Measurements from ENCODE around the gene TMEM263. TPM values are rescaled to one million over a fixed set of nuclear protein-coding genes. Genes with fewer than 3 reads are reported as not detected.
A peak's percentile ranks its signal among the peaks of the same experiment; 100 is the strongest.

Gene TMEM263
- total RNA-seq, 3 donors from 2014 or later: 28.8 to 44.2 (median 37.0) TPM

GRCh38 chr12:106980944-106981343 lies 25.2 kb downstream of the TMEM263 start:
- TF ChIP-seq POLR2AphosphoS5 (IDR thresholded peaks at IDR 0.05) (no peak), CTCF (IDR thresholded peaks at IDR 0.05) (no peak), POLR2A (IDR thresholded peaks at IDR 0.05) (no peak)
- no peaks in the 10 kb centered on the region for H3K27me3 ChIP-seq
- intact Hi-C loops (cut with DNase I; ENCODE audit: low total_unique reads): loop anchor here (5.0 to 10.0 kb wide), 2 partner anchors 114 to 1641 kb away; partner anchors contain the start of gene CRY1
- H3K36me3 ChIP-seq: no peaks in the 10 kb centered on the region
- H3K9me3 ChIP-seq: no peaks in the 10 kb centered on the region
- no peak for DNase-seq (ENCODE audit: low spot score in 2 of 2)
- H3K4me3 ChIP-seq: no peak overlapping the region
- H3K27ac ChIP-seq: peak overlapping the region; percentile 57 to 73
- H3K4me1 ChIP-seq: peaks cover 5% of the 10 kb centered on the region in 2 donors

GRCh38 chr12:106981788-106982187 lies 26.1 kb downstream of the TMEM263 start:
- no peak for TF ChIP-seq CTCF (IDR thresholded peaks at IDR 0.05)
- TF ChIP-seq POLR2AphosphoS5 (IDR thresholded peaks at IDR 0.05): peak in 1 of 3 donors; percentile 56
- Histone ChIP-seq H3K4me3 (no peak overlapping the region), H3K9me3 (no peaks in the 10 kb centered on the region), H3K27ac (peak overlapping the region; percentile 57 to 73), H3K27me3 (no peaks in the 10 kb centered on the region), H3K36me3 (no peaks in the 10 kb centered on the region), H3K4me1 (peaks cover 5 to 10% of the 10 kb centered on the region in 2 donors)
- no peak for DNase-seq (ENCODE audit: low spot score in 2 of 2)
- intact Hi-C loops (cut with DNase I; ENCODE audit: low total_unique reads): loop anchor here (5.0 to 10.0 kb wide), 2 partner anchors 113 to 1641 kb away; partner anchors contain the start of gene CRY1

DNA sequence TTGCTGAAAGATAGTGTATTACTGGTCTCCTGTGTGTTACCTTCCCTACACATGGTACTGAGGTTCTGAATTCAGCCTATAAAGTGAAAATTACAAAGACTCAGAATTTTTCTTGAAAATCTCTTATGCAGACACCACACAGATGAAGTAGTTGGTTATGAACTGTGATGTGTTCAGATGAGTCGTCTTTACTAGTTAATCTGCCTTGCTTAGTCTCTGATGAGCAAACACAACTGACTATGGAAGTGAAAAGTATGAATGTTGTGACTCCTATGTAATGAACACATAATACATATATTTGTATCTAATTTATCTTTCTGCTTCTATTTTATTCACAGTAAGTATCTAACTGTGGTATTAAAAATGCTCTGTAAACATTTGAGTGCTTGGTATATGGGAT lies 26.5 kb downstream of the TMEM263 start:
- H3K9me3 ChIP-seq: no peaks in the 10 kb centered on the region
- intact Hi-C loops (cut with DNase I; ENCODE audit: low total_unique reads): loop anchor here (5.0 to 10.0 kb wide), 2 partner anchors 113 to 1640 kb away; partner anchors contain the start of gene CRY1
- H3K27me3 ChIP-seq: no peaks in the 10 kb centered on the region
- H3K36me3 ChIP-seq: no peaks in the 10 kb centered on the region
- TF ChIP-seq POLR2AphosphoS5 (IDR thresholded peaks at IDR 0.05) (no peak), CTCF (IDR thresholded peaks at IDR 0.05) (no peak), POLR2A (IDR thresholded peaks at IDR 0.05) (no peak)
- H3K4me1 ChIP-seq: peaks cover 5 to 10% of the 10 kb centered on the region in 2 donors
- no peak for DNase-seq (ENCODE audit: low spot score in 2 of 2)
- no peak overlapping the region for H3K4me3 ChIP-seq
- H3K27ac ChIP-seq: peak overlapping the region; percentile 57 to 59

GRCh38 chr12:106984588-106985137 lies 29.0 kb downstream of the TMEM263 start:
- H3K36me3 ChIP-seq: no peaks in the 10 kb centered on the region
- H3K4me3 ChIP-seq: no peak overlapping the region
- DNase-seq (ENCODE audit: low spot score in 2 of 2): no peak
- no peaks in the 10 kb centered on the region for H3K9me3 ChIP-seq
- no peaks in the 10 kb centered on the region for H3K27me3 ChIP-seq
- intact Hi-C loops (cut with DNase I; ENCODE audit: low total_unique reads): loop anchor here (5.0 to 10.0 kb wide), 2 partner anchors 110 to 1638 kb away; partner anchors contain the start of gene CRY1
- TF ChIP-seq CTCF (IDR thresholded peaks at IDR 0.05): no peak
- no peak for TF ChIP-seq POLR2AphosphoS5 (IDR thresholded peaks at IDR 0.05)
- no peak for TF ChIP-seq POLR2A (IDR thresholded peaks at IDR 0.05)
- H3K27ac ChIP-seq: no peak overlapping the region
- H3K4me1 ChIP-seq: peaks cover 5 to 17% of the 10 kb centered on the region in 2 donors

DNA sequence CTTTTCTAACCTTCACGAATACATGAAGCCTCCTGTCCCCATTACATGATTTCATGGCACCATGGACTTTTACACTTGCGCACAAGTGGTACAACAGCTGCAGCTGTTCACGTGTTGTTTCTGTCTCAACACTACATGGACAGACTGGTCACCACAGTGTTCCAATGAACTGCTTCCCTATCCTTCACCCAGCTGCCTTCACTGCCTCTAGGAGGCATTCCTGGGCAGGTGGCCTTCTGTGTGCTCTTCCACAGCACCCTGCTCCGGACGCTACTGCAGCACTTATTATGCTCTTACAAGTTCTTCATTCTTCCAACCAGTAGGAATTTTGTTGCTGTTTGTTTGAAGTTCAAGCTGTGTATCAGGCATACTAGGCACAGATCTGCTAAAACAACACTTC lies 29.8 kb downstream of the TMEM263 start:
- no peak for DNase-seq (ENCODE audit: low spot score in 2 of 2)
- no peaks in the 10 kb centered on the region for H3K36me3 ChIP-seq
- no peaks in the 10 kb centered on the region for H3K27me3 ChIP-seq
- TF ChIP-seq POLR2AphosphoS5 (IDR thresholded peaks at IDR 0.05) (no peak), CTCF (IDR thresholded peaks at IDR 0.05) (no peak), POLR2A (IDR thresholded peaks at IDR 0.05) (no peak)
- no peaks in the 10 kb centered on the region for H3K9me3 ChIP-seq
- peak overlapping the region in 1 of 3 donors; percentile 89 for H3K4me3 ChIP-seq
- H3K27ac ChIP-seq: no peak overlapping the region
- intact Hi-C loops (cut with DNase I; ENCODE audit: low total_unique reads): loop anchor here (10.0 kb wide), 1 partner anchor 109 kb away; the partner anchor contains the start of gene CRY1
- peaks cover 5 to 17% of the 10 kb centered on the region in 2 donors for H3K4me1 ChIP-seq

Data from breast epithelium (tissue), 4 donors.